NT2/D1 (cell line): ENCODE measurements around the gene BBS5.
A peak's percentile ranks its signal among the peaks of the same experiment; 100 is the strongest.
"Not testable (repeated sequence)": the region's sequence is repeated elsewhere in the genome, so short reads cannot be mapped to it uniquely, and the experiment has no call there.

Source experiments
- DNase-seq: peaks from one replicate; pipeline ENCODE4 v3.0.0-alpha.2; 2011; ENCODE audit warnings: low read depth, low spot score
- H3K27me3 ChIP-seq: 2 replicates; pipeline ENCODE4 v1.6.0; 2011; ENCODE audit warnings: mild to moderate bottlenecking; ENCODE audit not compliant: insufficient read length, insufficient read depth
- H3K36me3 ChIP-seq: 2 replicates; pipeline ENCODE4 v1.6.1; 2011; ENCODE audit warnings: mild to moderate bottlenecking, low read length, mixed read lengths; ENCODE audit not compliant: insufficient read depth, insufficient read length
- H3K4me1 ChIP-seq: 2 replicates; pipeline ENCODE4 v1.5.1; 2011; ENCODE audit not compliant: insufficient read depth, insufficient read length
- H3K4me3 ChIP-seq: 2 replicates; pipeline ENCODE4 v1.5.1; 2011; ENCODE audit warnings: low read depth; ENCODE audit not compliant: insufficient read length
- H3K9ac ChIP-seq: 2 replicates; pipeline ENCODE4 v1.6.0; 2011; ENCODE audit warnings: low read depth; ENCODE audit not compliant: insufficient read length
- H3K9me3 ChIP-seq: 2 replicates; pipeline ENCODE4 v1.5.1; 2011; ENCODE audit warnings: mild to moderate bottlenecking, low read length; ENCODE audit not compliant: insufficient read depth
- SUZ12 ChIP-seq: IDR thresholded peaks from 2 replicates; pipeline ENCODE4 v1.6.1; 2011; ENCODE audit not compliant: insufficient read length, insufficient read depth; ENCODE audit errors: extremely low read depth
- YY1 ChIP-seq: IDR thresholded peaks from 2 replicates; pipeline ENCODE4 v1.6.1; 2011; ENCODE audit not compliant: insufficient read length, insufficient read depth
- ZNF274 ChIP-seq: IDR thresholded peaks from 2 replicates; pipeline ENCODE4 v1.6.1; 2011; ENCODE audit warnings: mild to moderate bottlenecking, low read depth, low read length

Gene BBS5

DNA sequence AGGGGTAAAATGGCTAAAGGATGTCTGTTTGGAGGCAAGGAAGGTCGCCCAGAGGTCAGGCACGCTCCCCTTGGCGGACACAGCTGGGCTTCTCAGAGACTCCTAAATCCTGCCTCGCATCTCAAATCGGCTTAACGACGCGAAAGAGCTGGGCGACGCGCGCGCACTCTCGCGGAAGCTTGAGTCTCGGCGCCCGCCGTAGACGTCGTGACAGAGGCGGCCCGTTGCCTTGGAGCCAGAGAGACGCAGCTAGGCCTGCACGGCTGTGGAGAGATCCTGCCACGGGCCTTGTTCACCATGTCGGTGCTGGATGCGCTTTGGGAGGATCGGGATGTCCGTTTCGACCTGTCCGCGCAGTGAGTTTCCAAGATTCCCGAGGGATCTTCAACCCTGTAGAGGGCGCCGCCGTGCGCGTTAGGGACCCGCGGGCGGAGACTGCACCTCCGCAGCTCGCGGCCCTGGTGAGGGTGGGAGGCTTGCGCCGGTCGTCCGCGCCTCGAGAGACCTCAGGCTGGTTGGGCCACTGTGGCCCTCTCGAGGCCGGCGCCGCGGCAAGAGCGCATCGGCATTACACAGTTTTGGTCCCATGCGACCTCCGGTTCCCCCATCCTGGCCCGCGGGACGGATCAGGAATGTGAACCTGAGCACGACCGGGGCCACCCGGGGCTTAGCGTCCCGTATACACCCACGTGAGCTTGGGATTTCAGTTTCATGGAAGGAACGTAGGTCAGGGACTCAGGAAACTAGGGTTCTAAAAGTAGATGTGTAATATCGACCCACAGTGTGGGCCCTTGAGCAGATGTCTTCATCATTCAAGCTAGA, at the start of gene BBS5:
Gene BBS5 (plus strand): TSS at position 238 of the 822 bp plus-strand sequence. CDS start 60 bp downstream, at position 298.
- H3K4me3 ChIP-seq, result peak within 1 kb of the TSS; percentile 55
- no peaks in the 10 kb centered on the region for H3K9me3 ChIP-seq
- peak within 1 kb of the TSS; percentile 79 for H3K9ac ChIP-seq
- H3K4me1 ChIP-seq, result no peaks in the 10 kb centered on the region
- no peak for TF ChIP-seq ZNF274
- TF ChIP-seq SUZ12, result peak; percentile 59
- TF ChIP-seq YY1, result no peak
- DNase-seq, result peak; percentile 50
- H3K36me3 ChIP-seq, result no peaks in the 10 kb centered on the region
- peaks cover 33% of the 10 kb centered on the region for H3K27me3 ChIP-seq

DNA sequence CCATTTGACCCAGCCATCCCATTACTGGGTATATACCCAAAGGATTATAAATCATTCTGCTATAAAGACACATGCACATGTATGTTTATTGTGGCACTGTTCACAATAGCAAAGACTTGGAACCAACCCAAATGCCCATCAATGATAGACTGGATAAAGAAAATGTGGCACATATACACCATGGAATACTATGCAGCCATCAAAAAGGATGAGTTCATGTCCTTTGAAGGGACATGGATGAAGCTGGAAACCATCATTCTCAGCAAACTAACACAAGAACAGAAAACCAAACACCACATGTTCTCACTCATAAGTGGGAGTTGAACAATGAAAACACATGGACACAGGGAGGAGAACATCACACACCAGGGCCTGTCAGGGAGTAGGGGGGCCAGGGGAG, 47.5 kb upstream of the BBS5 start:
- not testable (repeated sequence) for H3K9me3 ChIP-seq, H3K4me1 ChIP-seq, H3K36me3 ChIP-seq, DNase-seq, H3K9ac ChIP-seq, H3K27me3 ChIP-seq, H3K4me3 ChIP-seq

DNA sequence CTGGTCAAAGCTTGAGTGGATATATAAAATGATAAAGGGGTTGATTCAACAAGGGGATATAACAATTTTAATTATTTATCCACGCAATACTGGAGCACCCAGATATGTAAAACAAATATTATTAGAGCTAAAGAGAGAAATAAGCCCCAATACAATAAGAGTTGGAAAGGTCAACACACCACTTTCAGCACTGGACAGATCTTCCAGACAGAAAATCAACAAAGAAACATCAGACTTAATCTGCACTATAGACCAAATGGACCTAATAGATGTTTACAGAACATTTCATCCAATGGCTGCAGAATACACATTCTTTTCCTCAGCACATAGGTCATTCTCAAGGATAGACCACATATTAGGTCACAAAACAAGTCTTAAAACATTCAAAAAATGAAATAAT, 45.1 kb upstream of the BBS5 start:
- not testable (repeated sequence) for DNase-seq, H3K9me3 ChIP-seq, H3K27me3 ChIP-seq, H3K4me1 ChIP-seq, H3K4me3 ChIP-seq, H3K36me3 ChIP-seq, H3K9ac ChIP-seq

DNA sequence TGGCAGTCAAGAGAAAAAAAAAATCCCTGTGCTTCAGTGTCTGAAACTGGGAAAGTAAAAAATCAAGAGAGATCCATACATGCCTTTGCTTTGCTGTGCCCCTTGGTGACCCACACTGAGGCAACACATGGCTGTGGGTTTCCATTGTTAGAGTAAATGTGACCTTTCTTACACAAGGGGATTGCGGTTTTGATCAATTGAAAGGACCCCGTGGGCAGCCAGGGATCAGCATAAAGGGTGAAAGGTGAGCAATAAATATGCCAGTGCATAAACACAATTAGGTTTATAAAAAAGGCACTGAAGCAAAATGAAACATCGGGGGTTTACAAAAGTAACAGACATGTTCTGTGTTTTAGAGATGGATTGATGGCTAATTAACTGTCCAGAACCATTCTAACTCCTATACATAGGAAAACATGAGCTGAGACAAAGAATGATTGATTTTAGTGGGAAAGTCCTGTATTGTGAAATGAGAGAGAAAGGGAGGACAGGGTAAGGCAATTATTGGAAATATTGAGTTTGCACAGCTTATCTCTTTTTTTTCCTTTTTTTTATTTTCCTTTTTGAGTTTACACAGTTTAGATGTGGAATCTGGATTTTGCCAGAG, 40.7 kb upstream of the BBS5 start:
- no peaks in the 10 kb centered on the region for H3K36me3 ChIP-seq
- TF ChIP-seq ZNF274, result no peak
- TF ChIP-seq SUZ12, result no peak
- TF ChIP-seq YY1, result no peak
- H3K9me3 ChIP-seq, result no peaks in the 10 kb centered on the region
- DNase-seq, result no peak
- H3K4me3 ChIP-seq, result no peak overlapping the region
- H3K4me1 ChIP-seq, result no peaks in the 10 kb centered on the region
- no peak overlapping the region for H3K9ac ChIP-seq
- no peaks in the 10 kb centered on the region for H3K27me3 ChIP-seq

DNA sequence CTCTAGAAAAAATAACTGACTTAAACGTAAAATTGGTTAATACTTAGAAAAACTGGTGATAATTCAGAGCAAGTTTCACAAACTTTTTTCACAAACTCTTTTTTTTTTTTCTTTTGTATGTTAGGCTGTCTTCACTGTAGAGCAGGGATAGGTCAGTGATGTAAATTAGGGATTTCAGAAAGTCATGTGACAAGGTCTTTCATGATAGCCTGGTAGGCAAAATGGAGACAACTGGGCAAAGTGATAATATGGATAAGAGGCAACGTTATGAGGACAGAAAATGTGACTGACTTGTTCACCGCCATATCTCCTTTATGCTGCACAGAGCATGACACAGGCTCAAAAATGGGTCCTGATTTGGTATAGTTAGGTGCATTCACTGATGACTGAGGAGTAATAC, 39.4 kb upstream of the BBS5 start:
- Histone ChIP-seq H3K4me1 (no peaks in the 10 kb centered on the region), H3K27me3 (no peaks in the 10 kb centered on the region), H3K4me3 (no peak overlapping the region), H3K9me3 (no peaks in the 10 kb centered on the region), H3K36me3 (no peaks in the 10 kb centered on the region), H3K9ac (no peak overlapping the region)
- no peak for DNase-seq
- TF ChIP-seq SUZ12, result no peak
- TF ChIP-seq YY1, result no peak
- TF ChIP-seq ZNF274, result no peak

DNA sequence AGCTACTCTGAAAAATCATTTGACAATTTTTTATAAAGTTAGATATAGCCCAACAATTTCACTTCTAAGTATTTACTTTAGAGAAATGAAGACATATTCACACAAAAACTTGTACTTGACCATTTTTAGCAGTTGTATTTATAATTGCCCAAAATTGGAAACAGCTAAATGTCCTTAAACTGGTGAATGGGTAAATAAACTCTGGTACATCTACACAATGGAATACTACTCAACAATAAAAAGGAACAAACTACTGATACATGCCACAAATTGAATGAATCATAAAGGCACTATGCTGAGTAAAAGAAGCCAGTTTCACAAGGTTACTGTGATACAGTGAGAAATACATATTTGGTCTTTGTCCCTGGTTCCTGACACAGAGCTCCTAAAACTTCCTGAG, 32.8 kb upstream of the BBS5 start:
- no peak overlapping the region for H3K9ac ChIP-seq
- no peak overlapping the region for H3K4me3 ChIP-seq
- H3K4me1 ChIP-seq, result no peaks in the 10 kb centered on the region
- H3K36me3 ChIP-seq, result no peaks in the 10 kb centered on the region
- TF ChIP-seq SUZ12, result no peak
- TF ChIP-seq ZNF274, result no peak
- TF ChIP-seq YY1, result no peak
- DNase-seq, result no peak
- H3K9me3 ChIP-seq, result no peaks in the 10 kb centered on the region; the same call in 1 of the 2 replicates
- H3K27me3 ChIP-seq, result no peaks in the 10 kb centered on the region

DNA sequence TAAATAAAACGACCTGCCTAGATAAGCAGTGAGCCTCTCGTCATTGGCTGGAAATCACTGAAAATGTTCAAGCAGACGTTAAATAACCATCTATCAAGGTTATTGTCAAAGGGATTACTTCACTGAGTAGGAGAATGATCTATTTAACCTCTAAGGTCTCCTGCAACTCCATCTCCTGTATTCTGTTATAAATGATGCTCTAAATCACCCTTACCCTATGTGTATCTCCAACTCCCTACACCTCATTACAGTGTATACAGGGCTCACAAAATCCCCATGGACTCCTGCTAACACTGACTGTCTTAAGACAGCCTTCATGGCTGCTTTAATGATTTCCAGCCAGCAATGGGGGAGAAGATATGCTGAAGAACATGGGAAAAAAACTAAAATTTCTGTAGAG, 31.0 kb upstream of the BBS5 start:
- no peak for DNase-seq
- H3K4me3 ChIP-seq, result no peak overlapping the region
- no peaks in the 10 kb centered on the region for H3K4me1 ChIP-seq
- TF ChIP-seq YY1 (no peak), SUZ12 (no peak)
- peaks cover 9% of the 10 kb centered on the region; the same call in 1 of the 2 replicates for H3K9me3 ChIP-seq
- no peaks in the 10 kb centered on the region for H3K36me3 ChIP-seq
- H3K27me3 ChIP-seq, result no peaks in the 10 kb centered on the region
- H3K9ac ChIP-seq, result no peak overlapping the region

DNA sequence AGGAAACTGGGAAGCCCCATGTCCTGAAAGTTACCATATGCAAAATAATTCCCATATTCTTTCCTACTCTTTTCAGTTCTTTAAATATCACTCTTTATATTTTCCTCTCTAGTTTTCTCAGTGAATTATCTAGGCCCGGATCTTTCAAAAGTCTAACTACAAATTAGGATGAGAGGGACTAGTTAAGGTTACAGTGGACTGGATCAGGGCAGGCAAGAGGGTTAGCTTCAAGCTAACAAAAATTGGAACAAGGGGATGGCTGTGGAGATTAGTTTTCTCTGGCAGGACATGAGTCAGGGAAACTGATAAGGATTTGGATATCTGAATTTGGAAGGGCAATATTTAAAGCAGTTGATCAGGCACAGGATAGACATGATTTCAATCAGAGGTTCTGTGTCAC, 30.4 kb upstream of the BBS5 start:
- no peaks in the 10 kb centered on the region for H3K27me3 ChIP-seq
- H3K9ac ChIP-seq, result no peak overlapping the region
- H3K4me3 ChIP-seq, result no peak overlapping the region
- no peaks in the 10 kb centered on the region for H3K36me3 ChIP-seq
- DNase-seq, result no peak
- no peak for TF ChIP-seq YY1
- no peak for TF ChIP-seq SUZ12
- TF ChIP-seq ZNF274, result no peak
- peaks cover 15% of the 10 kb centered on the region; the same call in 1 of the 2 replicates for H3K9me3 ChIP-seq
- H3K4me1 ChIP-seq, result no peaks in the 10 kb centered on the region
